ENCODE measurements around the gene FSTL4. TPM values are rescaled to one million over a fixed set of nuclear protein-coding genes. Genes with fewer than 3 reads are reported as not detected.

The FSTL4 gene
- polyA plus RNA-seq, 3 donors, result not detected

DNA sequence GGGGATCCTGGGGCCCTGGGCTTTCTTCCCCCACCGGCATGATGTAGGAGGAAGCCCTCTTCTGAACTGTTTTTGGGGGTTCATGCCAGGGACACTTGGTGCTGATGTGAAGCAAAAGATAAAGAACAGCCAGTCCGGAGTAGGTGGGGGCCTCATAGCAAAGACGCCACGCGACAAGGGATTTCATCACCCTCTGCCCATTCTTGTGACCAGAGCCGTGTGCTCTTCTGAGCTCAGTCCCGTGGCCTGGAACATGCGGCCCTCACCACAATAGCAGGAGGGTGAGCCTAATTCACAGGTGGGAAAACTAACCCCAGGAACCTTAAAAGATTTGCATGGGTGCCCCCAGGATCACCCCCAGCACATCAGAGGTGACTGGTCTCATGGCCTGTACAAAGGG, 334.6 kb downstream of the FSTL4 start:
- no peak for DNase-seq
- Histone ChIP-seq H3K9me3 (replicated peaks in 1 of 2; ENCODE audit: control insufficient read depth in 1 of 2, insufficient read depth in 1 of 2, low read length in 2 of 2) (no peaks in the 10 kb centered on the region), H3K79me2 (ENCODE audit: insufficient read depth, low read length) (no peaks in the 10 kb centered on the region), H3K27ac (ENCODE audit: low read depth in 1 of 2, low read length in 2 of 2) (no peak overlapping the region), H4K20me1 (ENCODE audit: insufficient read depth, low read length) (no peaks in the 10 kb centered on the region), H3K27me3 (ENCODE audit: control insufficient read depth in 2 of 2, insufficient read depth in 2 of 2, low read length in 2 of 2) (no peaks in the 10 kb centered on the region), H3K36me3 (replicated peaks in 1 of 2; ENCODE audit: control insufficient read depth in 1 of 2, insufficient read depth in 2 of 2, low read length in 2 of 2) (no peaks in the 10 kb centered on the region), H3K4me1 (ENCODE audit: control insufficient read depth in 1 of 2, insufficient read depth in 2 of 2, low read length in 2 of 2) (no peaks in the 10 kb centered on the region), H3K4me2 (replicated peaks; ENCODE audit: extremely low read depth, low read length, poor library complexity, severe bottlenecking) (no peak overlapping the region), H3K4me3 (replicated peaks in 1 of 3; ENCODE audit: low read depth in 2 of 3, low read length in 3 of 3) (no peak overlapping the region), H2AFZ (ENCODE audit: insufficient read depth, low read depth, low read length, poor library complexity, severe bottlenecking) (no peak overlapping the region), H3K9ac (ENCODE audit: insufficient read depth, low read length, poor library complexity, severe bottlenecking) (no peak overlapping the region)
- H3K36me3 Mint-ChIP-seq, result no peaks in the 10 kb centered on the region
- no peak overlapping the region for H3K27ac Mint-ChIP-seq
- H3K4me3 Mint-ChIP-seq, result no peak overlapping the region
- H3K9me3 Mint-ChIP-seq, result peaks cover 0 to 2% (median 0%) of the 10 kb centered on the region in 7 donors
- H3K4me1 Mint-ChIP-seq, result no peaks in the 10 kb centered on the region
- TF ChIP-seq, protein P1, sequence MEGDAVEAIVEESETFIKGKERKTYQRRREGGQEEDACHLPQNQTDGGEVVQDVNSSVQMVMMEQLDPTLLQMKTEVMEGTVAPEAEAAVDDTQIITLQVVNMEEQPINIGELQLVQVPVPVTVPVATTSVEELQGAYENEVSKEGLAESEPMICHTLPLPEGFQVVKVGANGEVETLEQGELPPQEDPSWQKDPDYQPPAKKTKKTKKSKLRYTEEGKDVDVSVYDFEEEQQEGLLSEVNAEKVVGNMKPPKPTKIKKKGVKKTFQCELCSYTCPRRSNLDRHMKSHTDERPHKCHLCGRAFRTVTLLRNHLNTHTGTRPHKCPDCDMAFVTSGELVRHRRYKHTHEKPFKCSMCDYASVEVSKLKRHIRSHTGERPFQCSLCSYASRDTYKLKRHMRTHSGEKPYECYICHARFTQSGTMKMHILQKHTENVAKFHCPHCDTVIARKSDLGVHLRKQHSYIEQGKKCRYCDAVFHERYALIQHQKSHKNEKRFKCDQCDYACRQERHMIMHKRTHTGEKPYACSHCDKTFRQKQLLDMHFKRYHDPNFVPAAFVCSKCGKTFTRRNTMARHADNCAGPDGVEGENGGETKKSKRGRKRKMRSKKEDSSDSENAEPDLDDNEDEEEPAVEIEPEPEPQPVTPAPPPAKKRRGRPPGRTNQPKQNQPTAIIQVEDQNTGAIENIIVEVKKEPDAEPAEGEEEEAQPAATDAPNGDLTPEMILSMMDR (IDR thresholded peaks at IDR 0.05), result no peak
- H3K27me3 Mint-ChIP-seq (ENCODE audit: low read depth in 3 of 3), result peaks cover 0 to 6% (median 2%) of the 10 kb centered on the region in 3 donors
- intact Hi-C loops (cut with micrococcal nuclease), result no loop called here
- WGBS (ENCODE audit: insufficient coverage), result 32% methylated on average over 7 of the region's 8 CpGs

DNA sequence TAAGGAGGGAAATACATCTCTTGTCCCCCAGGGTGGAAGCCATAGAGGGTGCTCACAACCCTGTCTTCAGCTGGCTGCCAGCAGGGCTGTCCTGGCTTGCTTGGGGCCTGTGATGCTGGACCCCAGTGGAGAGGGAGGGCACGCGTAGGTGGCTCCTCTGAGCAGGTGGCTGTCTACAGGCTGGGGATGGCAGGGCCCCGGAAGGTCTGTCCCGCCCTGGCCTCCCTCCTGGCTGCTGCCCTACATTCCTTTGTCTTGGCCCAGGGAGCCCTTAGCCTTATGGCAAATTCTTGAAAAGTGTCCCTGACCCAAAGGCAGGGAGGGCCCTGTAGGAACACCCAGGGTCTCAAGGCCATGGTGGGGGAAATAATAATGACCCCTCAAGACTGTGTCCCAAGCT, 336.2 kb downstream of the FSTL4 start:
- no peaks in the 10 kb centered on the region for H3K9me3 ChIP-seq (replicated peaks in 1 of 2; ENCODE audit: control insufficient read depth in 1 of 2, insufficient read depth in 1 of 2, low read length in 2 of 2)
- no peak overlapping the region for H3K4me2 ChIP-seq (replicated peaks; ENCODE audit: extremely low read depth, low read length, poor library complexity, severe bottlenecking)
- H3K27ac ChIP-seq (ENCODE audit: low read depth in 1 of 2, low read length in 2 of 2), result no peak overlapping the region
- H2AFZ ChIP-seq (ENCODE audit: insufficient read depth, low read depth, low read length, poor library complexity, severe bottlenecking), result no peak overlapping the region
- WGBS (ENCODE audit: insufficient coverage), result 95% methylated on average over 2 of the region's 4 CpGs
- H3K36me3 Mint-ChIP-seq, result no peaks in the 10 kb centered on the region
- H3K4me1 ChIP-seq (ENCODE audit: control insufficient read depth in 1 of 2, insufficient read depth in 2 of 2, low read length in 2 of 2), result no peaks in the 10 kb centered on the region
- no peaks in the 10 kb centered on the region for H3K36me3 ChIP-seq (replicated peaks in 1 of 2; ENCODE audit: control insufficient read depth in 1 of 2, insufficient read depth in 2 of 2, low read length in 2 of 2)
- intact Hi-C loops (cut with micrococcal nuclease), result no loop called here
- peaks cover 0 to 3% (median 2%) of the 10 kb centered on the region in 3 donors for H3K27me3 Mint-ChIP-seq (ENCODE audit: low read depth in 3 of 3)
- H3K4me3 Mint-ChIP-seq, result no peak overlapping the region
- H3K4me3 ChIP-seq (replicated peaks in 1 of 3; ENCODE audit: low read depth in 2 of 3, low read length in 3 of 3), result no peak overlapping the region
- H3K27ac Mint-ChIP-seq, result no peak overlapping the region
- no peaks in the 10 kb centered on the region for H3K27me3 ChIP-seq (ENCODE audit: control insufficient read depth in 2 of 2, insufficient read depth in 2 of 2, low read length in 2 of 2)
- H3K4me1 Mint-ChIP-seq, result no peaks in the 10 kb centered on the region
- no peaks in the 10 kb centered on the region for H4K20me1 ChIP-seq (ENCODE audit: insufficient read depth, low read length)
- TF ChIP-seq, protein P1 (IDR thresholded peaks at IDR 0.05), result no peak
- H3K9me3 Mint-ChIP-seq, result peaks cover 0 to 2% (median 0%) of the 10 kb centered on the region in 7 donors
- no peak overlapping the region for H3K9ac ChIP-seq (ENCODE audit: insufficient read depth, low read length, poor library complexity, severe bottlenecking)
- no peak for DNase-seq
- H3K79me2 ChIP-seq (ENCODE audit: insufficient read depth, low read length), result no peaks in the 10 kb centered on the region

Measured in CD14-positive monocyte (primary cell).